ENCODE measurements around the gene BLVRB. TPM values are rescaled to one million over a fixed set of nuclear protein-coding genes. Genes with fewer than 3 reads are reported as not detected.

The BLVRB gene
- total RNA-seq, 3 donors from 2014 or later: 206 to 322 (median 284) TPM

DNA sequence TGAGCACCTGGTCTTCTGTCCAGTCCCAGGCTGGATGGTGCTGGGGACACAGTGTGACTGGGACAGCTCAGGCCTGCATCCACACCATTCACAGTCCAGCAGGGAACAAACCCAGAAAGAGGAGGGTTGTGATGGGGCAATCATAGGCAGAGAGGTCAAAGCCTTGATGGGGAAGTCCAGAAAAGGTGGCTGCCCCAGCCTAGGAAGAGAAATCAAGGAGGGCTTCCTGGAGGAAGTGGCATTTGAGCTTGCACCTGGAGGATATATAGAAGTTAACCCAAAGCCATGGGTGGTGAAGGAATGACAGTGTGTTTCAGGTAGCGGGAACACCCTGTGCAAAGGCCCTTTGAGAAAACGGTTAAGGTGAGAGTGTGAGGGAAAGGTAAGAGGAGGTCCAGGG lies 49.8 kb downstream of the BLVRB start:
- Histone ChIP-seq H3K9me3 (no peaks in the 10 kb centered on the region), H3K4me1 (peaks cover 0 to 7% of the 10 kb centered on the region in 2 donors), H3K27ac (peak overlapping the region in 1 of 2 donors; percentile 90), H3K4me3 (no peak overlapping the region), H3K27me3 (no peaks in the 10 kb centered on the region), H3K36me3 (no peaks in the 10 kb centered on the region)
- TF ChIP-seq POLR2A (IDR thresholded peaks at IDR 0.05) (no peak), POLR2AphosphoS5 (IDR thresholded peaks at IDR 0.05) (no peak)
- TF ChIP-seq, protein P1, sequence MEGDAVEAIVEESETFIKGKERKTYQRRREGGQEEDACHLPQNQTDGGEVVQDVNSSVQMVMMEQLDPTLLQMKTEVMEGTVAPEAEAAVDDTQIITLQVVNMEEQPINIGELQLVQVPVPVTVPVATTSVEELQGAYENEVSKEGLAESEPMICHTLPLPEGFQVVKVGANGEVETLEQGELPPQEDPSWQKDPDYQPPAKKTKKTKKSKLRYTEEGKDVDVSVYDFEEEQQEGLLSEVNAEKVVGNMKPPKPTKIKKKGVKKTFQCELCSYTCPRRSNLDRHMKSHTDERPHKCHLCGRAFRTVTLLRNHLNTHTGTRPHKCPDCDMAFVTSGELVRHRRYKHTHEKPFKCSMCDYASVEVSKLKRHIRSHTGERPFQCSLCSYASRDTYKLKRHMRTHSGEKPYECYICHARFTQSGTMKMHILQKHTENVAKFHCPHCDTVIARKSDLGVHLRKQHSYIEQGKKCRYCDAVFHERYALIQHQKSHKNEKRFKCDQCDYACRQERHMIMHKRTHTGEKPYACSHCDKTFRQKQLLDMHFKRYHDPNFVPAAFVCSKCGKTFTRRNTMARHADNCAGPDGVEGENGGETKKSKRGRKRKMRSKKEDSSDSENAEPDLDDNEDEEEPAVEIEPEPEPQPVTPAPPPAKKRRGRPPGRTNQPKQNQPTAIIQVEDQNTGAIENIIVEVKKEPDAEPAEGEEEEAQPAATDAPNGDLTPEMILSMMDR (IDR thresholded peaks at IDR 0.05): no peak
- DNase-seq (ENCODE audit: low spot score in 2 of 2): no peak
- intact Hi-C loops (cut with DNase I; ENCODE audit: low total_unique reads): no loop called here

DNA sequence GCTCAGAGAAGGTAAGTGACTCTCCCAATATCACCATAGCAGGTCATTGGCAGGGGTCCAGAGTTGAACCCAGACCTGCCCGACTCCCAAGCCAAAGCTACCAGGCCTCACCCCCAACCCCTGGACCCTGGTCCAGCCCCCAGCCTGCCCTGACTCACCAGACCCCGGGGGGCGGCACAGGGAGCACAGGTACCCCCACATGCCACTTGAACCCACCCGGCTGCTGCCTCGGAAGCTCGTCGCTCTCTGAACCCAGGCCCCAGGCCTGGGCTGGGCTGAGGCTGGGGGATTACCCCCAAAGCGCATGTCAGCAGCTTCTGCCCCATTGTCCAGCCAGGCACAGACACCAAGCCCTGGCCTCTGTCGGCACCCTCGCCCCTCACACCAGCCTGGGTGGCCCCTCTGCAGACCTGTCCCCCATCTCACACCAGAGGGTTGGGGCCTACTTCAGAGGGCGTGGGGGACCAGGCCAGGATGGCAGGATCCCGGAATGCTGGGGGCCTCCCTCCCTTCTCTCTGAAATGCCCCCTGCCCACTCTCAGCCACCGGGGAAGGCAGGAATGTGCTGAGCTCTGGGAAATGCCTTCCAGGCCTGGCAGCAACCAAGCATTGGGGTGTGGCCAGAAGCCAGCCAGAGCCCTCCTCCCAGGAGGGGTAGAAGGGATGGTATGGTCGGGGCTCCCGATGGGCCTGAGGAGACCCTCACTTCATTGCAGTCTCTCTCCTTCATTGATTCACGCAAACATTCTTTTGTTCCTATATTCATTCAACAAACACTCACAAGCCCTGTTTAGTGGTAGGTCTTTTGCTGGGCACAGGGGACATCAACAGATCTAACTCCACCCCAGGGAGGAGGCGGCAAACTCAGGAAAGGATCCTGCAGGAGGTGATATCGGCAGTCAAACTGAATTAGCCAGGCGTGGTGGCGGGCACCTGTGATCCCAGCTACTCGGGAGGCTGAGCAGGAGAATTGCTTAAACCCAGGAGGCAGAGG lies 50.7 kb downstream of the BLVRB start:
- Histone ChIP-seq H3K4me3 (no peak overlapping the region), H3K36me3 (no peaks in the 10 kb centered on the region)
- no peak for DNase-seq (ENCODE audit: low spot score in 2 of 2)

DNA sequence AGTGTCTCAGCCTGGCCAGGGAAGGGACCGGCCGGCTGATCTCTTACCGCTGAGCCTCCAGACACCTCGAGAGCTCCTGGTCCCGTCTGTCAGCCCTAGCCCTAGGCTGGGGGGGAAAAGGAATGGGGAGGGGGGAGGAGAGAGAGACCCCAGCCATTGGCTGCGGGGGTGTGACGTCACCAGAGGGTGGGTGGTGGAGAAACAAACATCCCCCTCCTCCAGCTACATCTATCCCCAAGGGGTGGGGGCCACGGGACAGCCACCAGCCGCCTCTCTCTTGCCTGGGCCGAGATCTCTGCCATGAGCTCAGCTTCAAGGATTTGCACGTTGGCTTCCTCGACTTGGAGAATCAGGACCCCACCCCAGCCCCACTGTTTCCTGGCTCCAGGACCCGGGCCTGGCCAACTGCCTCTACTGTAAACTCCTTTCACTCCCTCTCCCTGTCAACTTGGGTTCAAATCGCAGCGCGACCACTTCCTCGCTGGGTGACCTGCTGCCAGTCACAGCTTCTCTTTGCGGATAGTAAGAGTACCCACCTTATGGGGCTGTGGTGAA lies 52.2 kb downstream of the BLVRB start, which contains the start of gene PRX:
PRX (minus strand) TSS at position 88 of the 555 bp plus-strand sequence. CDS start 5,446 bp downstream, outside the sequence.
- Histone ChIP-seq H3K4me3 (peak within 1 kb of the TSS in 2 of 3 donors; percentile 17 to 39), H3K4me1 (peaks cover 0 to 7% of the 10 kb centered on the region in 2 donors), H3K27me3 (no peaks in the 10 kb centered on the region), H3K9me3 (no peaks in the 10 kb centered on the region), H3K27ac (peak within 1 kb of the TSS; percentile 72 to 85), H3K36me3 (no peaks in the 10 kb centered on the region)
- no peak for DNase-seq (ENCODE audit: low spot score in 2 of 2)
- intact Hi-C loops (cut with DNase I; ENCODE audit: low total_unique reads): no loop called here
- TF ChIP-seq, protein P1 (IDR thresholded peaks at IDR 0.05): no peak
- TF ChIP-seq POLR2AphosphoS5 (IDR thresholded peaks at IDR 0.05) (no peak), POLR2A (IDR thresholded peaks at IDR 0.05) (no peak)

More for the DNA sequence above, 50.7 kb downstream of the BLVRB start:
- Histone ChIP-seq H3K27ac (peak overlapping the region; percentile 19 to 21), H3K4me1 (peaks cover 0 to 7% of the 10 kb centered on the region in 2 donors), H3K27me3 (no peaks in the 10 kb centered on the region), H3K9me3 (no peaks in the 10 kb centered on the region)
- intact Hi-C loops (cut with DNase I; ENCODE audit: low total_unique reads): no loop called here
- TF ChIP-seq, protein P1 (IDR thresholded peaks at IDR 0.05): no peak
- TF ChIP-seq POLR2A (IDR thresholded peaks at IDR 0.05) (no peak), POLR2AphosphoS5 (IDR thresholded peaks at IDR 0.05) (no peak)

DNA sequence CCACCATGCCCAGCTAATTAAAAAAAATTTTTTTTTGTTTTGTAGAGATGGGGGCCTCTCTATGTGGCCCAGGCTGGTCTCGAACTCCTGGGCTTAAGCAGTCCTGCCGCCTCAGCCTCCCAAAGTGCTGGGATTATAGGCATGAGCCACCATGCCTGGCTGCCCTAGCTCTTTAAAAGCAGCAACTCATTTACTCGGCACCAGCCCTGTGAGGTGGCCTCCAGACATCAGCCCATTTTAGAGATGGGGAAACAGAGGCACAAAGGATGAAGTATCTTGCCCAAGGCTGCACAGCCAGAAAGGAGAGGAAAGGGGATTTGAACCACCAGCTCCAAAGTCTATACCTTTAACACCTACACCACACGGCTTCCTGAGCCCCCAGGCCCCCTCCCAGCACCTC lies 52.7 kb downstream of the BLVRB start:
- no peaks in the 10 kb centered on the region for H3K36me3 ChIP-seq
- H3K4me3 ChIP-seq: peak overlapping the region in 2 of 3 donors; percentile 17 to 39
- no peaks in the 10 kb centered on the region for H3K9me3 ChIP-seq
- H3K27ac ChIP-seq: peak overlapping the region in 1 of 2 donors; percentile 72
- H3K27me3 ChIP-seq: no peaks in the 10 kb centered on the region
- intact Hi-C loops (cut with DNase I; ENCODE audit: low total_unique reads): no loop called here
- peaks cover 0 to 7% of the 10 kb centered on the region in 2 donors for H3K4me1 ChIP-seq
- no peak for DNase-seq (ENCODE audit: low spot score in 2 of 2)
- TF ChIP-seq POLR2A (IDR thresholded peaks at IDR 0.05) (no peak), POLR2AphosphoS5 (IDR thresholded peaks at IDR 0.05) (no peak)
- TF ChIP-seq, protein P1 (IDR thresholded peaks at IDR 0.05): no peak

Measured in breast epithelium (tissue), 4 donors.